ENCODE data around the gene C19orf44. TPM values are rescaled to one million over a fixed set of nuclear protein-coding genes. Genes with fewer than 3 reads are reported as not detected.
A peak's percentile ranks its signal among the peaks of the same experiment; 100 is the strongest.
"Not testable (repeated sequence)": the region's sequence is repeated elsewhere in the genome, so short reads cannot be mapped to it uniquely, and the experiment has no call there.

The C19orf44 gene
- total RNA-seq, 4 donors from 2014 or later = 2.7 to 7.4 (median 6.5) TPM

DNA sequence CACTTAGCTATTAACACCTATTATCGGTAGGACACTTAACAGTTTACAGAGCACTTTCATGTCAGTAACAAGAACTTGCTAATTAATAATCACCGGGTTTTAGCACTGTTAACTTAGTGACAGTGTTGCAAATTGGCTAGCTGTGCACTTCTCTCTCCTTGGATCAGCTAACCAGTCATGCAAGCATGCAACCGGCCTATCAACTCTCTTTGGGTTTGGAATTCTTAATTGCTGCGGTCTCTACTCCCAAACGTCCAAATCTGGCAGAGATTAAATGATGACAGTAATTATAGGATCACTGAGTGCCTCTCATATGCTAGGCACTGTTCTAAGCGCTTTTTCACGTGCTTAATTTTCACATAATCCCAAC is 25.7 kb upstream of the C19orf44 start:
- Histone ChIP-seq H3K36me3 (no peaks in the 10 kb centered on the region), H3K4me1 (peaks cover 33% of the 10 kb centered on the region), H3K9me3 (no peaks in the 10 kb centered on the region), H3K27me3 (no peaks in the 10 kb centered on the region), H3K4me3 (peak overlapping the region; percentile 99), H3K27ac (peak overlapping the region; percentile 92)
- DNase-seq (ENCODE audit: low spot score in 2 of 2) = no peak
- TF ChIP-seq, protein P1, sequence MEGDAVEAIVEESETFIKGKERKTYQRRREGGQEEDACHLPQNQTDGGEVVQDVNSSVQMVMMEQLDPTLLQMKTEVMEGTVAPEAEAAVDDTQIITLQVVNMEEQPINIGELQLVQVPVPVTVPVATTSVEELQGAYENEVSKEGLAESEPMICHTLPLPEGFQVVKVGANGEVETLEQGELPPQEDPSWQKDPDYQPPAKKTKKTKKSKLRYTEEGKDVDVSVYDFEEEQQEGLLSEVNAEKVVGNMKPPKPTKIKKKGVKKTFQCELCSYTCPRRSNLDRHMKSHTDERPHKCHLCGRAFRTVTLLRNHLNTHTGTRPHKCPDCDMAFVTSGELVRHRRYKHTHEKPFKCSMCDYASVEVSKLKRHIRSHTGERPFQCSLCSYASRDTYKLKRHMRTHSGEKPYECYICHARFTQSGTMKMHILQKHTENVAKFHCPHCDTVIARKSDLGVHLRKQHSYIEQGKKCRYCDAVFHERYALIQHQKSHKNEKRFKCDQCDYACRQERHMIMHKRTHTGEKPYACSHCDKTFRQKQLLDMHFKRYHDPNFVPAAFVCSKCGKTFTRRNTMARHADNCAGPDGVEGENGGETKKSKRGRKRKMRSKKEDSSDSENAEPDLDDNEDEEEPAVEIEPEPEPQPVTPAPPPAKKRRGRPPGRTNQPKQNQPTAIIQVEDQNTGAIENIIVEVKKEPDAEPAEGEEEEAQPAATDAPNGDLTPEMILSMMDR (IDR thresholded peaks at IDR 0.05) = no peak
- TF ChIP-seq POLR2AphosphoS5 (IDR thresholded peaks at IDR 0.05) = no peak
- WGBS = 22% methylated on average over 7 of the region's 7 CpGs

DNA sequence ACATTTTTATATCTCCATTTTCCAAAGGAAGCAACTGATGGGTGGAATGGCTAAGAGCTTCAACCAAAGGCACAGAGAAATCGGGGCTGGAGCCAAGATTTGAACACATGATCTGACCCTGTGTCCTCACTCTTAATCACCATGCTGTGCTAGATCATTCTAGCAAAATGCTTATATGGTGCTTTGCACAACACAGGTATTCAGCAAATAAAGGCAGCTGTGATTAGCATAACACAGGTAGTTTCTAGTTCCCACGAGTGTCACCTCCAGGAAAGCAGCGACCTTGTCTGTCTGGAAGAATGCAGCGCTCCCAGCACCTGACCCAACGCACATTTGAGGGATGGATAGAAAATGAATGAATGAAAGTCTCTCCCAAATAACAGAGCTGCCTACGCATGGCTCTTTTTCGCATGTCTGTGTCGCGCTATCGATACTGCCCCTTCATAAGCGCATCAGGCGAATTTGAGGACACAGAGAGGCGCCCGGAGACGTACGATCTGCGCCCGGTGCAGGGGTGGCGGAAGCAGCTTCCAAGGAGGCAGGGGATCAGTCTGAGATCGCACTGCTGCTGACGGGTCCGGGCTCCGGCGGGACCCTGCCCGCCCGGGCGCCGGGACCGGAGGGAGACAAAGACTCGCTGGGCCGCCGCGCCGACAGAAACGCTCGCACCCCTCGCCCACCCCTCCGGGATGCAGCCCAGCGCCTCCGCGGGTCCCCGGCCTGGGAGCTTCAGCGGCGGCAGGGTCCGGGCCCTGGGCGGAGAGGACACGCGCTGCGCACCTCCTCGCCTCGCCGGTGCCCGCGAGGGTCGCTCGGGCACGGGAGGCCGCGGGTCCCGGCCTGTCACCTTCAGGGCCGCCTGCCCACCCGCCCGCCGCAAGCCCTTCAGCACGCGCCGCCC is 25.0 kb upstream of the C19orf44 start:
- WGBS = under 1% methylated on average over 27 of the region's 67 CpGs

DNA sequence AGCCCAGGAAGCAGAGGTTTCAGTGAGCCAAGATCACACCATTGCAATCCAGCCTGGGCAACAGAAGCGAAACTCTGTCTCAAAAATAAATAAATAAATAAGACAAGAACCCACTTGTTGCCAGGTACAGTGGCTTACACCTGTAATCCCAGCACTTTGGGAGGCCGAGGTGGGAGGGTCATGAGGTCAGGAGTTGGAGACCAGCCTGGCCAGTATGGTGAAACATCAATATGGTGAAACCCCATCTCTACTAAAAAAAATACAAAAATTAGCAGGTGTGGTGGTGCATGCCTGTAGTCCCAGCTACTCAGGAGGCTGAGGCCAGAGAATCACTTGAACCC is 23.7 kb upstream of the C19orf44 start:
- 48% methylated on average over 2 of the region's 2 CpGs for WGBS
- not testable (repeated sequence) for H3K9me3 ChIP-seq; H3K36me3 ChIP-seq; H3K27me3 ChIP-seq; DNase-seq (ENCODE audit: low spot score in 2 of 2)
- H3K4me1 ChIP-seq = peaks cover 33% of the 10 kb centered on the region
- peak overlapping the region; percentile 92 for H3K27ac ChIP-seq
- H3K4me3 ChIP-seq = peak overlapping the region; percentile 99

More for the DNA sequence above, 25.0 kb upstream of the C19orf44 start:
- Histone ChIP-seq H3K4me3 (peak overlapping the region; percentile 99), H3K27me3 (no peaks in the 10 kb centered on the region), H3K27ac (peak overlapping the region; percentile 92), H3K9me3 (no peaks in the 10 kb centered on the region), H3K4me1 (peaks cover 33% of the 10 kb centered on the region), H3K36me3 (no peaks in the 10 kb centered on the region)
- peak in 1 of 2 donors; percentile 71 for DNase-seq (ENCODE audit: low spot score in 2 of 2)
- TF ChIP-seq POLR2A (IDR thresholded peaks at IDR 0.05) = no peak

DNA sequence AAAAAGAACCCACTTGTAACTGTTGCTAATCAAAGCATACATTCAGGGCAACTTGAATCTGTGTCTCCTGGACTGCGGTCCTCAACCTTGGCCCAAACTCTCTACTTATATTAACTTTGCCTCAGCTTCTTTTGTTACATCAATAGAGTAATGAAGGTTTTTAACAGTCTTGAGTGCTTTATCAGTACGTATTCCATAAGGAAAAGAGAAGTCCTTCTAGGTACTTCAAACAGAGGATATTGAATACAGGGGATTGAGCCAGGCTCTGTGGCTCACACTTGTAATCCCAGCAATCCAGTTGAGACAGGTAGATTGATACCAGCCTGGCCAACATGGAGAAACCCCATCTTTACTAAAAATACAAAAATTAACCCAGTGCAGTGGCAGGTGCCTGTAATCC is 23.2 kb upstream of the C19orf44 start:
- no peak for TF ChIP-seq POLR2AphosphoS5 (IDR thresholded peaks at IDR 0.05)
- no peak for TF ChIP-seq POLR2A (IDR thresholded peaks at IDR 0.05)
- no peak for TF ChIP-seq EP300 (IDR thresholded peaks at IDR 0.05)
- TF ChIP-seq, protein P1 (IDR thresholded peaks at IDR 0.05) = no peak
- Histone ChIP-seq H3K9me3 (no peaks in the 10 kb centered on the region), H3K27me3 (no peaks in the 10 kb centered on the region), H3K4me1 (peaks cover 33% of the 10 kb centered on the region), H3K27ac (no peak overlapping the region), H3K4me3 (no peak overlapping the region), H3K36me3 (no peaks in the 10 kb centered on the region)
- 95% methylated on average over 2 of the region's 2 CpGs for WGBS
- no peak for DNase-seq (ENCODE audit: low spot score in 2 of 2)

DNA sequence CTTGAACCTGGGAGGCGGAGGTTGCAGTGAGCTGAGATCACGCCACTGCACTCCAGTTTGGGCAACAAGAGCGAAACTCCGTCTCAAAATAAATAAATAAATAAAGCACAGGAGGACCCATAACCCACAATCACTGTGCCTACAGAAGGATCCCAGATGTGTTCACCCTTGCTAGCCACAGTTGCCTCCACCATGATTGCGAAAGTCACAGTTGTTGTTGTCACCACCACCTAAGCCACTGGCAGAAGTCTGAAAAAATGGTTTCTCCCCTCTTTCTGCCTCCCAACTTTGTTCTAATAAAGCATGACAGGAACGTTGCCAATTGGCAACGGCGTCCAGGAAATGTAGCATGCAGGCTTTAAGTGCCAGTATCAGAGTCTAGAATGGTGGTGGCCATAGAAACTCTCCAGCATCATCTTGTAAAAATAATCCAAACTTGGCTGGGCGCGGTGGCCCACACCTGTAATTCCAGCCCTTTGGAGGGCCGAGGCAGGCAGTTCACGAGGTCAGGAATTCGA is 22.3 kb upstream of the C19orf44 start:
- WGBS = 77% methylated on average over 8 of the region's 13 CpGs
- H3K36me3 ChIP-seq = no peaks in the 10 kb centered on the region
- H3K27ac ChIP-seq = no peak overlapping the region
- H3K9me3 ChIP-seq = no peaks in the 10 kb centered on the region
- peaks cover 31% of the 10 kb centered on the region for H3K4me1 ChIP-seq
- no peak for TF ChIP-seq POLR2A (IDR thresholded peaks at IDR 0.05)
- TF ChIP-seq, protein P1 (IDR thresholded peaks at IDR 0.05) = no peak
- TF ChIP-seq POLR2AphosphoS5 (IDR thresholded peaks at IDR 0.05) = no peak
- no peak for TF ChIP-seq EP300 (IDR thresholded peaks at IDR 0.05)
- DNase-seq (ENCODE audit: low spot score in 2 of 2) = no peak
- H3K4me3 ChIP-seq = no peak overlapping the region
- no peaks in the 10 kb centered on the region for H3K27me3 ChIP-seq

DNA sequence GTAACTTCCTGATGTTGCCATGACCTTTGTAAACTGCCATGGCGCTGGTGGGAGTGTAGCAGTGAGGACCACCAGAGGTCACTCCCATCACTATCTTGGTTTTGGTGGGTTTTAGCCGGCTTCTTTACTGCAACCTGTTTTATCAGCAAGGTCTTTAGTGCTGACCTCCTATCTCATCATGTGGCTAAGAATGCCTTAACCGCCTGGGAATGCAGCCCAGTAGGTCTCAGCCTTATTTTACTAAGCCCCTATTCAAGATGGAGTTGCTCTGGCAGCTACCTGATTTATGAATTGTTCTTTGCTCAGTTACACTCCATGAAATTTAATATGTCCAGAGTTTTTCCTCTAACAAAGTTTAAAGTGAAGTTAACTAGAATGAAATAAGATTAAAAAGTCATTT is 19.8 kb upstream of the C19orf44 start:
- WGBS = 76% methylated on average over 3 of the region's 3 CpGs
- Histone ChIP-seq H3K4me1 (peaks cover 6% of the 10 kb centered on the region), H3K27ac (no peak overlapping the region), H3K36me3 (no peaks in the 10 kb centered on the region), H3K4me3 (no peak overlapping the region), H3K9me3 (no peaks in the 10 kb centered on the region), H3K27me3 (no peaks in the 10 kb centered on the region)
- TF ChIP-seq POLR2A (IDR thresholded peaks at IDR 0.05) (no peak), EP300 (IDR thresholded peaks at IDR 0.05) (no peak), POLR2AphosphoS5 (IDR thresholded peaks at IDR 0.05) (no peak)
- TF ChIP-seq, protein P1 (IDR thresholded peaks at IDR 0.05) = no peak
- DNase-seq (ENCODE audit: low spot score in 2 of 2) = no peak

Measured in suprapubic skin (tissue), 4 donors.